Measurements from ENCODE around the gene N4BP2L2.
A peak's percentile ranks its signal among the peaks of the same experiment; 100 is the strongest.
"Not testable (repeated sequence)": the region's sequence is repeated elsewhere in the genome, so short reads cannot be mapped to it uniquely, and the experiment has no call there.

N4BP2L2 gene

DNA sequence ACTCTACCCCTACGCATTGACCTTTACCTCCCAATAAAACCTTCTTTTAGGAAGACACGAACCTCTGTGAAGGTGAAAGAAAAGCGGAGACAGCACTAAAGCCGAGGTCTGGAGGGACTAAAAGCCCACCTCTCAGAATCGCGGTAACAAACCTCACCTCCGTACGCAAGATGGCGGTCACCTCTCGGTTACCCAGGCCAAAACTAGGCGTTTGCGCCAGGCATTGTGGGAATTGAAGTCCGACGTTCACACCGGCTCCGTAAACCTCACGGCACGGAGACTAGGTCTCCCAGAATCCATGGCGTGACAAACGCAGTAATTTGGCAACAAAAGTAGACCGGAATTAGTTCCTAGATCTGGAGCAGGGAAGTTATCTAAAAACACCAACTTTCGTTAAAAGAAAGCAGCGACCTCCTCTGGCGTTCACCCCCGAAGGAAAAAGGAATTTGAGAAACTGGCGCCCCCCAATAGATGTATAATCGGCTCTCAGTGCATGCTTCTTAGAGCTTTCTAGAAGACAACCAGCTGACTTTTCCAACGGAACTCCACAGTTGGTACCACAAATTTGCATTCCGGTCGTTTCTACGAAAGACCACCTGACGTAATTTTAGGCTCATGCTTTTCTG is at the start of gene N4BP2L2:
N4BP2L2 (minus strand) TSS at position 175 of the 626 bp plus-strand sequence. CDS start 1,768 bp downstream, outside the sequence.
- peak; percentile 90 for DNase-seq

- DNase-seq = no peak
Observed at GRCh38 chr13:32587811-32588170, 49.2 kb upstream of the N4BP2L2 start.

DNA sequence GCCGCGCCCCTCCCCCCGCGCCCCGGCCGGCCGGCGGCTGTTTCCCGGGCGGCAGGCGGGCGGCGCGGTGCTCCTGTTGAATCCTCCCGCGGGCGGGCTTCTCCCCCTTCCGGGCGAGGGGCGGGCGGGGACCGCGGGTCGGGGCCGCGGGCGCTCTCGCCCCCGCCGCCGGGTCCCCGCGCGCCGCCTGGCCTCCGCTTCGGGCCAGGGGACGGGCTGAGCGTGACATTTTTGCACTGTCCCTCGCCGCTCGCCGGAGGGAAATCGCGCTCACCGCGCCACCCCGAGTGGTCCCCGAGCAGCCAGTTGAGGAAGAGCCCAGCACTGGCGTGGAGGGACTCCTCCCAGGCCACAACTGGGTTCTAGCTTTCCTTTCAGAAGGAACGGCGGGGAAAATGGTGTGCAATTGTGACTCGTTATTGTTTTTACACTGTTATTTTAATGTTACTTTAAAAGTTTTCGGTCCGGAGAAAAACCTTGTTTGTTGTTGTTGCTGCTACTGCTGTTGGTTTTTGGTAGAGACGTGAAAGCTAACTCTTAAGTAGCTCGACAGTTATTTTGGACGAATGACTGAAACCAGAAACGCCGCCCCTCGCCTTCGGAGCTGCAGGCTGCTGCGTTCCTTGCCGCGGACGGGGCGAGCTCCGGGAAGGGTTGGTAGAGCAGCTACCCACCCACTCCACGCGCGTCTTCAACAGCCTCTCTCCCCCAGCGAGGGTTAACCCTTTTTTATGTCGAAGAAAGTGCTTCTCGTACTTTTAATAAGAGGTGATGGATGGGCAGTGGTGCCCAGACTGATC is 48.6 kb upstream of the N4BP2L2 start:
- peak; percentile 76 for DNase-seq

DNA sequence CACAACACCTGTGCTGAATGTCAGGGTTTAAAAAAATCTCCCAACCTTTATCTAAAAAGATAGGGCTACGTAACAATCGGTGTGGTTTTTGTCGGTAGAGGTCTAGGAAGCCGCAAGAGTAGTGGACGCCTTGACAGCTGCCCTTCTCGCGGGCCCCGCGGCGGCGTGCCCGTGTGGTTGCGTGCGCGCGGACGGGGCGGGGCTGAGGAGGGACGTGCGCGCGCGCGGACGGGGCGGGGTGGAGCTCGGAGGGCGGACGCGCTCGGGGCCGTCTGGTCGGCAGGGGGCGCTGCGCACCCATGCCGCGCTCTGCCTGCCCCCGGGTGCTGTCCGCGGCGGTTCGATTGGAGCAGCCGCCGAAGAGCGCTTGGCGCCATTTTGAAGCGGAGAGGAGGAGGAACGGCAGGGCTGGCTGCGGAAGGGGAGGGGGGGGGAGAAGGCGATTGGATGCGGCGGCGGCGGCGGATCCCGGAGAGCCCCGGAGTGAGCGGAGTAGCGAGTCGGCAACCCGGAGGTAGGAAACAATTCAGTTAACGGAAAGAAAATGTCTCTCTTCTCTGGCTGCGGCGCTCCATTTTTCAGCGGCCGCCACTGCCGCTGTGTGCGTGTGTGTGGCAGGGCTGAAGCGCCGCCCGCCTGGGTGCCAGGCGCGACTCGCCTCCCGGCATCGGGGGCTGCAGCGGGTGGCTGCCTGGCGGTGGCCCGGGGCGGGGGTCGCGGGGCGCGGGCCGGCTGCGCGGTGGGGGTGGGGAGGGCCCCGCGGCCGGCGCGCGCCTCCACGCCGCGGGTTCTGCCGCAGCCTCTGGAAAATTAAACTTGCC is 47.7 kb upstream of the N4BP2L2 start, which contains the start of gene PDS5B:
PDS5B (plus strand) TSS at position 373 of the 821 bp plus-strand sequence. CDS start 62,321 bp downstream, outside the sequence.
- peak; percentile 99 for DNase-seq

GRCh38 chr13:32585550-32586079 is 47.0 kb upstream of the N4BP2L2 start:
- no peak for DNase-seq

- DNase-seq = no peak
Observed at GRCh38 chr13:32582991-32583390, 44.4 kb upstream of the N4BP2L2 start.

DNA sequence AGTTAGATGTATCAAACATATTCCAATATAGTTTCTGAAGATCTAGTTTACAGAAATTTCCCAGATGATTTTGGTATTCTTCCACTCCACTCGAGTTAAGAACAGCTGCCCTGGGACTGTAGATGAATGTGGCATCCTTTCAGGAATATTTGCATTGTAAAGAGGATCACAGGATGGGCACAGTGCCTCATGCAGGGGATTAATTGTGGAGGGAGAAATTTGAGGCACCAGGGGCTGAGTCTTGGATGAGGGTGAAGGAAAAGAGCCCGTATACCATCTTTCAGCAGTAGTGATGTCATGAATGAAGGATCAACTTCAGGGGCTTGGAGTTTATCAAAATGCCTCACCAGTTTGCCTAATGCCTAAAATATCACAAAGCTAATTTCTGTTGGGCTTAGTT is 43.7 kb upstream of the N4BP2L2 start:
- no peak for DNase-seq

GRCh38 chr13:32581177-32581786 is 42.7 kb upstream of the N4BP2L2 start:
- no peak for DNase-seq

- no peak for DNase-seq
Observed at GRCh38 chr13:32577032-32577431, 38.4 kb upstream of the N4BP2L2 start.

GRCh38 chr13:32575687-32576086 is 37.1 kb upstream of the N4BP2L2 start:
- not testable (repeated sequence) for DNase-seq

GRCh38 chr13:32560842-32561241 is 22.2 kb upstream of the N4BP2L2 start:
- not testable (repeated sequence) for DNase-seq

GRCh38 chr13:32555613-32556012 is 17.0 kb upstream of the N4BP2L2 start:
- no peak for DNase-seq

- no peak for DNase-seq
Observed at GRCh38 chr13:32553720-32554119, 15.1 kb upstream of the N4BP2L2 start.

DNA sequence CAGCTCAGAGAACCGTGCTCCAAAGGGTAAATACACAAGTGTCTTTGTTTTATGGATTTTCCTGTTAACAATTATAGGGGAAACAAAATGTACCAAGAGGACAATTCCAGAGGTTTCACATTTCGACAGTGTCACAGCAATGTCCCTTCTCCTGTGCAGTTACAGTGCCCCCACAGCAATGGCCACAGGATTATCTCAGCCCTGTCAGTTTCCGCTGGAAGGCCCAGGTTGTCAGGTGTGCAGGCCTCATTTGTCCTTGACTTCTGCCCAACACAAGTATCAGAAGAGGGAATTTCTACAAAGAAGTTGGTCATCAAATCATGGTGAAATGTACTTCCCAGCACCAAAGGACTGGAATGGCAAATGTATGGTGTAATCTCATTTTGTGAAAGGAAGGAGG is 11.2 kb upstream of the N4BP2L2 start:
- no peak for DNase-seq

DNA sequence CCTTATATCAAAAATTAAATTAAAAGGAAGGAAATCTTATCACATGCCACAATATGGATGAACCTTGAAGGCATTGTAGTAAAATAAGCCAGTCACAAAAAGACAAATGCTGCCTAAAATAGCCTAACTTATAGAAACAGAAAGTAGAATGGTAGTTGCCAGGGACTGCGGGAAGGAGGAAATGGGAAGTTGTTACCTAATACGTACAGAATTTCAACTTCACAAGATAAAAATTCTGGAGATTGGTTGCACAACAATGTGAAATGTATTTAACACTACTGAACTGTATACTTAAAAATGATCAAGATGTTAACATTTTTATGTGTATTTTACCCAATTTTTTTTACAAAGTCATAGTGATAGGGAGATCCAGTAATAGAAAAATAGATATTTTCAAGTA is 10.2 kb upstream of the N4BP2L2 start:
- no peak for DNase-seq

GRCh38 chr13:32545083-32545482 is 6.5 kb upstream of the N4BP2L2 start:
- DNase-seq = no peak

DNA sequence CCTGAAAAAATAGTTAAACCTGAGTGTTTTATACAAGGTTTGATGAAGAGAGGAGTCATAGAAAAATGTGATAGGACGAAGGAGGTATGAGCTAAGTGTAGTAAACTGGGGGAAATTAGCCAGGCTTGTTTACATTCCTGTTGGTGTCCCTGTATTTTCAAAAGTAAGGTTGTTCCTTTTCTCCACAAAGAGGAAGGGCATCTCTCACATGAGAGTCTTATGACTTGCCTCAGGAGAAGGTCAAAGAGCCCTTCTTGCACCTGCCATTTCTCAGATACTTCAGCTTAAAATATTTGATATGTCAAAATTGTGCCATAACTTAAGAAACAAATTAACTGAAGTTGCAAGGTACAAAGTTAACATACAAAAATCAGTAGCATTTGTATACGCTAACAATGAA is 3.6 kb upstream of the N4BP2L2 start:
- DNase-seq = no peak

GRCh38 chr13:32538143-32538620 is 413 bp downstream of the N4BP2L2 start:
- peak; percentile 78 for DNase-seq

DNA sequence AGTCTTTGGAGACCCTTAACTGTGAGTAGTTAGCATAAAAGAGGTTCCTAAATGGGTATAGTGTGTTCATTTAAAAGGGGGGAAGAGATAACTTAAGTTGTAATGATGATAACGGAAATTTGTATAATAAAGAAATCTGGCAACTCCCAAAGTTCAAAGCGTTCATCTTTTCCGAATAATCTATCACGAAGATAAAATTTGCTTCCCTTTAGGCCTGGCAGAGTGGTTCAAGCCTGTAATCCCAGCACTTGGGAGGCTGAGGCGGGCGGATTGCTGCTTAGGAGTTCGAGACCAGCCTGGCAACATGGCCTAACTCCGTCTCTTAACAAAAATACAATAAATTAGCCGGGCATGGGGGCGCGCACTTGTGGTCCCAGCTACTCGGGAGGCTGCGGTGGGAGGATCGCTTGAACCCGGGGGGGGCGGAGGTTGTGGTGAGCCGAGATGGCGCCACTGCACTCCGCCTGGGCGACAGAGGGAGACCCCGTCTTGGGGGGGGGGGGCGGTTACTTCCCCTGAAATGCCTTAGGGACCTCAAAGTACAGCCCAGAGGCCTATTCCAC is 934 bp downstream of the N4BP2L2 start:
- DNase-seq = peak; percentile 77

DNA sequence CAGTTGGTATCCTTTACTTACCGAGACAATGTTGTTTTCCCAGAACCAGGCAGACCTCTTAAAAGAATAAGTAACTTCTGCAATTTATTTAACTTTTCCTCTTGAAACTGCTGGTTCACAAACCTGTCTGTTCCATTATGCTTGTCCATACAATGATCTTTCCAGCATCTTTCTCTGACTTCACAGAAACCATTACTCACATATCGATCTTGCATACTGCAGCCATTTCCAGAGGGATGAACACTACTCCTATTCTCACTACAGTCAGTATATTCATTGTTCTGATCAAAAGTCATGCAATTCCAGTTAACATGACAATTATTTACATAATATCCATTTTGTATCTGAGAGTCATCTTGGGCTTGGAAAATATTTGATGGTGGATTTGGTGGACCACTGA is 2.8 kb downstream of the N4BP2L2 start:
- DNase-seq = no peak

GRCh38 chr13:32535115-32535514 is 3.5 kb downstream of the N4BP2L2 start:
- DNase-seq = no peak

DNA sequence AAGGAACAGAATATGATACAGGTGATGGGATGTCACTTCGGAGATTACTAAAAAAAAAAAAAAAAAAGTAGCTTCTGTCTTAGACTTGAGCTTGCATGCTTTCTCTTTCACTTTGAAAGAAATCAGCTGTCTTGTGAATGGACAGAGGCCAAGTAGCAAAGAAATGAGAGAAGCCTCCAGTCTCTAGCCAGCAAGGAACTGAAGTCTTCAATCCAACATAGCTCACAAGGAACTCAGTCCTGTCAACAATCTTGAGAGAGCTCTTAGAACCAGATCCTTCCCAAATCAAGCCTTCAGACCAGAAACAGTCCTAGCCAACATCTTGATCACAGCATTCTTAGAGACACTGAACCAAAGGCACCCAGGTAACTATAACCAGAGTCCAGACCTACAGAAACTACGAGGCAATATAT is 7.7 kb downstream of the N4BP2L2 start:
- no peak for DNase-seq
